ENCODE measurements around the gene TRMT2A.
A peak's percentile ranks its signal among the peaks of the same experiment; 100 is the strongest.

TRMT2A gene

GRCh38 chr22:20135806-20136602, 19.0 kb upstream of the TRMT2A start:
- no peak for DNase-seq (ENCODE audit: low read depth in 1 of 2, low spot score in 1 of 2)

GRCh38 chr22:20135265-20135664, 18.2 kb upstream of the TRMT2A start:
- no peak for DNase-seq (ENCODE audit: low read depth in 1 of 2, low spot score in 1 of 2)

GRCh38 chr22:20133930-20134549, 17.0 kb upstream of the TRMT2A start:
- no peak for DNase-seq (ENCODE audit: low read depth in 1 of 2, low spot score in 1 of 2)

- no peak for DNase-seq (ENCODE audit: low read depth in 1 of 2, low spot score in 1 of 2)
These were observed 15.7 kb upstream of the TRMT2A start for GRCh38 chr22:20132686-20133246.

- DNase-seq (ENCODE audit: low read depth in 1 of 2, low spot score in 1 of 2), result no peak
These were observed 15.0 kb upstream of the TRMT2A start for GRCh38 chr22:20131859-20132685.

- no peak for DNase-seq (ENCODE audit: low read depth in 1 of 2, low spot score in 1 of 2)
These were observed 14.5 kb upstream of the TRMT2A start, which contains the start of gene ZDHHC8 for GRCh38 chr22:20131597-20131858. Gene ZDHHC8 (plus strand): TSS chr22:20131804. CDS start chr22:20131948, 144 bp downstream.

- peak; percentile 58 to 74 for DNase-seq (ENCODE audit: low read depth in 1 of 2, low spot score in 1 of 2)
These were observed 13.9 kb upstream of the TRMT2A start for GRCh38 chr22:20130731-20131596.

- DNase-seq (ENCODE audit: low read depth in 1 of 2, low spot score in 1 of 2), result no peak
These were observed 13.3 kb upstream of the TRMT2A start for GRCh38 chr22:20130319-20130718.

- DNase-seq (ENCODE audit: low read depth in 1 of 2, low spot score in 1 of 2), result no peak
These were observed 12.7 kb upstream of the TRMT2A start for GRCh38 chr22:20129747-20130014.

GRCh38 chr22:20128902-20129746, 12.1 kb upstream of the TRMT2A start:
- peak; percentile 30 to 34 for DNase-seq (ENCODE audit: low read depth in 1 of 2, low spot score in 1 of 2)

- no peak for DNase-seq (ENCODE audit: low read depth in 1 of 2, low spot score in 1 of 2)
These were observed 11.5 kb upstream of the TRMT2A start for GRCh38 chr22:20128619-20128901.

- no peak for DNase-seq (ENCODE audit: low read depth in 1 of 2, low spot score in 1 of 2)
These were observed 11.0 kb upstream of the TRMT2A start for GRCh38 chr22:20127869-20128618.

GRCh38 chr22:20127318-20127868, 10.4 kb upstream of the TRMT2A start:
- DNase-seq (ENCODE audit: low read depth in 1 of 2, low spot score in 1 of 2), result no peak

- no peak for DNase-seq (ENCODE audit: low read depth in 1 of 2, low spot score in 1 of 2)
These were observed 9.4 kb upstream of the TRMT2A start for GRCh38 chr22:20126284-20127029.

- DNase-seq (ENCODE audit: low read depth in 1 of 2, low spot score in 1 of 2), result no peak
These were observed 8.5 kb upstream of the TRMT2A start for GRCh38 chr22:20125201-20126174.

- DNase-seq (ENCODE audit: low read depth in 1 of 2, low spot score in 1 of 2), result no peak
These were observed 7.2 kb upstream of the TRMT2A start for GRCh38 chr22:20124083-20124787.

Data from activated CD4-positive, alpha-beta T cell treated with anti-CD3 and anti-CD28 coated beads, Interleukin-2, amount 50 U/mL, for 24 hours (primary cell).